NK-92 treated with Interleukin-12 subunit alpha and Interleukin-12 subunit beta, amount 100 ng/mL, for 24 hours (cell line): ENCODE data around the gene EHD1.
A peak's percentile ranks its signal among the peaks of the same experiment; 100 is the strongest.

Experiments
- DNase-seq: peaks from one replicate; lab custom pipeline; 2025; lab: John Stamatoyannopoulos, UW

EHD1 gene

DNA sequence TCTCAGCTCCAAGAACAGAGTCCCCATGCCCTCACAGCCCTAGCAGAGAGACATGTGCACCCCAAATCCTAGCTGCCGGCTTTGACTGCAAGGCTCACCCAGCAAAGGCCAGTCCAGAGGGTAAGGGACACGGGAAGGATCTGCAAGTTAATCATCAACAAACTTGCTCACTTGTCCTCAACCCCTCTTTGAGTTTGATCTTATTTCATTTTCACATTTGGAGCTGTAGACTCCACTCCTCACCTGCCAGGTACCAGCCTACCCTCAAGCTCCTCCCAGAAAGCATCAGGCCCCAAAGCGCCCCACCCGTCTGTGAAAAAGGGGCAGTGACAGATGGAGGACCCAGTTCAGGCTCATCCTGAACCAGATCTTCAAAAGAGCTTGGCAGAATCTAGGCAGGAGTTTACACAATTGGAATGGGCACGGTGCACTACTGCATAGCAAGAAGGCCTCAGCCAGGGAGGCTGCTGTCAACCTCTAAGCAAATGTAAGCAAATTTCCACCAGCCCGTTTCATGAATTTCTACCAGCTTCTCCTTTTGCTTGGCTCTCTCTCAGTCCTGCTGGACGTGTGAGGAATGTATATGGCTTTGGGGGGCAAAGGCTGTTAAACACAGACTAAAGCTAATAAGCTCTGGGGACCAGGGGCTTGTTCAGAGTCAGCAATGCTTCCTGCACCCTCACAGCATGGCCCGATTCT is 5.5 kb downstream of the EHD1 start:
- DNase-seq: no peak

GRCh38 chr11:64871492-64871891 is 6.9 kb downstream of the EHD1 start:
- no peak for DNase-seq

DNA sequence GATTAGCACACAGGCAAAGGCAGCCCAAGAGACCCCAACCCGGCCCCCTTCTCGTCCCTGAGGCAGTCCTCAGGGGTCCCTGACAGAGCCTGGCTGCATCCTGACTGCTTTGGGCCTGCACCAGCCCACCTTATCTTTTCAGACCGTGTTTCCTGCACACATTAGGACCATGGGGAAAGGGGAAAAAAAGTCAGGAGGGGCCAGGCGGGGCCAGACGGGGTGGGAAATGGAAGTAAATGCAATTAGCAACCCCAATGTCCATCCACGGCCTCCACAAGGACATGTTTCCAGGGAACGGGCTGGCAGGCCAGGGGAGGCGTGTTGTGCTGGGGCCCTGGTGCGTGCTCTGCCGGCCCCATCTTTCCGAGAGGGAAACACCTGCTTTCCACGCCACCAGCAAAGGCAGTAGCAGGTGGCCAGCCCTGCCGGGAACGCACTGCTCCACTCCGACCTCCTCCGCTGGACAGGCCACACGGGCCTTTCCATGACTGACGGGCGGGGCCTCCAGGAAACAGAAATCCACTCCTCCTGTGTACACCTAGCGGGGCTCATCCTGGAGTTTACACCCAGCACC is 7.4 kb downstream of the EHD1 start:
- DNase-seq: no peak

DNA sequence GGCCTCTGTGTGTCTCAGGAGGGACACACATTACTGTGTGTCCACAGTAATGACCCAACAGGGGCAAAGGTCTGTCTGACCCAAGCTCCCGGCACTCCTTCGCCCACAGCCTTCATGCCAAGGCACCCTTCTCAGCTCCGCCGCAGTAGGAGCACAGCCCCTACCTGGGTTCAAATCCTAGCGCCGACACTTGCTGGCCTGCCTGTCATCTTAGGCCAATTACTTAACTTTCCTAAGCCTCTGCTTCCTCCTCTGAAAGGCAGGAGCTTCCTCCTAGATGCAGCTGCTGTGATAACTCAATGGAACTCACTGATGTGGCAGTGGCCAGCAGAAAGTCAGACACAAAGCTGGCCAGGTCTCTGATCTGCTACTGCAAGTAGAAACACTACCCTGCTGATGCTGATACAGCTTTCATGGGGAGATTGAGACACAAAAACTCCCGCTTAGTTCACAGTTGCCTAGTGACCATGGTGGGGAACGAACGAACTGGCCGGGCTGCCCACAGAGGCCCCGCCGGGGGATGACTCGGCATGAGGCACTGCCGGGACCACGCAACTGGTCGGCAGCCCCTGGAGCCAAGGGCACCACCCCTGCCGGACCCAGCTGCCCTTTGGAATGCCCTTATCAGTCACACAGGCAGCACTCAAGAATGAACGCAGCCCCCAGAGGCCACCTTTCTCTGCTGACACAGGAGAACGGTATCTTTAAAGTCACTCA is 8.1 kb downstream of the EHD1 start:
- no peak for DNase-seq

- no peak for DNase-seq
Measured at GRCh38 chr11:64869571-64870175, 8.7 kb downstream of the EHD1 start.

DNA sequence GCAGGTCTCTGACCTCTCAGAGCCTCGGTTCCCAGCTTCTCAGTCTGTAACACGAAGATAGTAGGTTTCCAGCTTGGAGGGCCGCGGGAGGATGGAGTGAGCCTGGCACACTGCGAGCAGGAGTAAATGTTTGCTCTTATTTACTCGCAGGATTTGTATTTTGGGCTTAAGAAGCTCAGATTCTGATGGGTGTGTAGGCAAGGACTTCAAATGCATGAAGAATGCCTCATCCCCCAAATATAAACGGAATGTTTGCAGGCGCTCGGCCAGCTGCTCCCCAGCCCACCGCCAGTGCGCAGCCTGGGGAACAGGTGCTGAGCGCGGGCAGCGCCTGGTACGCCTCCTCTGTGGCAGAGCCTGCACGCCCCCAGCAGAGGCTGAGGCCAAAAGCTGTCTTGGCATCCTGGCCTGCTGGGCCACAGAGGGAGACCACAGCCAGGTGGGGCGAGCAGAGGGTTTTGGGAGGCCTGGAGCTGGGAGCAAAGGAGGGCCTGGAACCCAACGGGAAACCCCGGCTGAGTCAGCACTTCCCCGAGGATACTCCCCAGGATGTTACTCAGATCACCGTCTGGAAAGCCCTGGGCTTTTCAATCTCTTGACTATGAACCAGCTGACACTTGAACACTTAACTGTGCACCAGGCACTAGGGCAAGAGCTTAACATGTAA is 9.4 kb downstream of the EHD1 start:
- no peak for DNase-seq

DNA sequence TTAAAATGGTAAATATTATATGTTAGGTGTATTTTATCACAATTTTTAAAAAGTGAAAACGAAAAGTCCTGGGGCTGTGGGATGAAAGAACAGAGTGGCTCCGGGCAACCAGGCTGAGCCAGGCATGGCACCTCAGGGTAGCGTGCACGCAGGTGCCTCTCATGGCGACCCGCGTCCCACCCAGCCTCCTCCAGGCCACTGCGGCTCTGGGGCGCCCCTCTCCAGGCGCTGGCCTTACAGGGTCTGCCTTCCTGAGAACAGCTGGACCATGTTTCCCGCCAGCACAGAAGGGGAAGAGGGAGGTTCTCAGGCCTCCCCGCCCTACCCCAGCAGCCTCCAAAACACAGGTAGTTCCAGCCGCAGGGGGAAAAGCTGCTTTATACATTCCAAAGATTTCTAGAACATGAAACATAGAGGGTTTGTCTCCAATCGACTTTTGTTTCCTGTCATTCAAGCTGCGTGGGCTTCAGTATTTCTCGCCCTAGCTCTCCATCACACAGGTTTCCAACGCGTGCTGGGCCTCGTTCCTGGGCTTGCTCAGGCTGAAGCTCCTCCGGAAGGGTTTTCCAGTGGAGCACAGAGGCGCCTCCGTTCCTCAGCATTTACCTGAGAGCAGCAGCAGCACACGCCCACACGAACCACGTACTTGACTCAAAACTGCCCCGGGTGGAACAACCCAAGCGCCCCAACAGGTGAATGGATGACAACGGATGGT is 10.5 kb downstream of the EHD1 start:
- no peak for DNase-seq

GRCh38 chr11:64866173-64866491 is 12.3 kb downstream of the EHD1 start:
- no peak for DNase-seq

- no peak for DNase-seq
Measured at GRCh38 chr11:64865286-64866172, 12.9 kb downstream of the EHD1 start.

GRCh38 chr11:64864473-64865285 is 13.7 kb downstream of the EHD1 start:
- no peak for DNase-seq

DNA sequence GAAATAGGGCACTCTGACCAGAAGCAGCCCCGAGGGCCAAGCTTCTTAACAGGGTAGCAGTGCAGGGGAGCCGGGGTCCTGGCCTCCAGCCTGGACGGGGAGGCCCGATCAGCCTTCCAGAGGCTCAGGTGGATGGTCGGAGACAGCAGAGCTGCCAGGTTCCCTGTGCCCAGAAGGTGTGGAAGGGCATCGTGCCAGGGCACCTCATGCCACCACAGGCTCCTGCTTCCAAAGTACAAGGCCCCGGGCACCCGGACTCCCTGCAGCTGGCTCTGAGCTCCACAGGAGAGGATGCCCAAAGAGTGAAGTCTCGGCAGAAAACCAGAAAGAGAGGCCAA is 14.3 kb downstream of the EHD1 start:
- no peak for DNase-seq

DNA sequence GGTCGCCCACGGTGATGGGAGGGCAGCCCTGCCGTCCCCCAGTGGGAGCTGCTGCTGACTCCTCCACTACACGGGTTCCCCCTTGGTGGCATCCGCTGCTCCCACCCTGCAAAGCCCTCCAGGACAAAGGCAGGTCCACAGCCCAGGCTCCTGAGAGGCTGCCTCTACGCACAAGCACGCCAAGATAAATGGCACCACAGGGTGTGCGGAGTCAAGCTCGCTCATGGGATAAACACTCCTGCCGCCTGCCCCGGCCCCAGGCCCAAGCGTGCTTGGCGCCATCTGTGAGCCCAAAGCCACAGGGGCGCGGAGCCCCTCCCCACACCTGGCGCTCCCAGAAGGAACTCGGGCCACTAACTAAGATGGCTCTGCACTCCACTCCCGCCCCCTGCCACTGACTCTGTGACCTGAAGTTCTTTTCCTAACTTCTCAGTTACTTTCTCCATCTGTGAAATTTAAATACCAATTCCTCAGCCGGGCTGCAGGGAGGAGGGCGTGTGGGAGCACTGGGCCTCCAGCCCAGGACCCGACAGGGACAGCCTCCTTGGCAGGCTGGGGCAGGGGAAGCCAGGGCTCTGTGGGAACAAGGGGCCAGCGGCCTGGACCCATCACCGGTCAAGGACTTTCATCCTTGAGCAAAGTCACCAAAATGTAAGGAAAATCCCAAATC is 14.9 kb downstream of the EHD1 start:
- DNase-seq: no peak

DNA sequence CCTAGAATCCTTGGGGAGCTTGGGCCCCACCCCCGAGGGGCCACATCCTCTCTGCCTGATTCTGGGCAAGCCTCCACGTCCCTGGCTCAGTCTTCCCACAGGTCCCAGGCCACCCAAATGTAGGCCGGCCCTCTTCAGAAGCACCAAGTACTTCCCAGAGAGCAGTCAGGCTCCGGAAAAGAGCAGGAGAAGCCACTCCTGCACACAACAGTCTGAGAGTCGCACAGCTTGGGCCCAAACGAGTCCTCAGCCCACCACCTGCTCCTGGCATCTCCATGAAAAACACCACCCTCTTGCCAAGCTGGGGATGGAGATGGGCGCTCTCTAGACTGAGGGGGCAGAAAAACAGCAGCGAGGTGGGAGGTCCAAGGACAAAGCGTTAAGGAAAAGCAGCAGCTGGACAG is 15.4 kb downstream of the EHD1 start:
- no peak for DNase-seq

DNA sequence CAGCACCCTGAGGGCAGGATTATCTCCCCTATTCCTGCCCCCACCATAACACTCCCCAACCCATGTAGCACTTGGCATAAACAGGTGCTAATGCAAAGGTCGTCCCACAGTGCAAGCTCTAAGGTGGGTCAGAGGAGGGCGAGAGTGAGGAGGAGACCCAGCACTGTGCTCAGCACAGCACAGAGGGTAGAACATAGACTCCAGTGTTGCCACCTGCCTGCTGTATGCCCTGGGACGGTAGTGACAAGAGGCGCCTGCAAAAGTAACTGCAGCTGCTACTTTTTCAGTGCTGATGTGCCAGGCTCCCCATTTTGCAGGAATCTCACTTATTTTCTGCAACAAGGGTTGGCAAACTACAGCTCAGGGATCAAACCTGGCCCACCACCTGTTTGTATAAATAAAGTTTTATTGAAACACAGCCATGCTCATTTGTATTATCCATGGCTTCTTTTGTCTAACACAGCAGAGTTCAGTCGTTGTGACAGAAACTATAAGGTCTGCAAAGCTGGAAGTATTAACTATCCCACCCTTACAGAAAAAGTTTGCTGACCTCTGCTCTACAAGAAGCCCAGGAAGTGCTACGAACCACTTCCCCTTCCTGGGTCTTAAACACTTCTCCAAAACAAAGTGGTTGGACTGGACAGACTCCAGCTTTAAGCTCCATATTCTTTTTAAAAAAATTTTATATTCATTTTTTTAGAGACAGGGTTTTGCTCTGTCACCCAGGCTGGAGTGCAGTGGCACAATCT is 17.0 kb downstream of the EHD1 start:
- DNase-seq: no peak

GRCh38 chr11:64859542-64860414 is 18.6 kb downstream of the EHD1 start:
- DNase-seq: peak; percentile 50

- DNase-seq: peak; percentile 66
Measured at GRCh38 chr11:64858467-64859263, 19.8 kb downstream of the EHD1 start.

DNA sequence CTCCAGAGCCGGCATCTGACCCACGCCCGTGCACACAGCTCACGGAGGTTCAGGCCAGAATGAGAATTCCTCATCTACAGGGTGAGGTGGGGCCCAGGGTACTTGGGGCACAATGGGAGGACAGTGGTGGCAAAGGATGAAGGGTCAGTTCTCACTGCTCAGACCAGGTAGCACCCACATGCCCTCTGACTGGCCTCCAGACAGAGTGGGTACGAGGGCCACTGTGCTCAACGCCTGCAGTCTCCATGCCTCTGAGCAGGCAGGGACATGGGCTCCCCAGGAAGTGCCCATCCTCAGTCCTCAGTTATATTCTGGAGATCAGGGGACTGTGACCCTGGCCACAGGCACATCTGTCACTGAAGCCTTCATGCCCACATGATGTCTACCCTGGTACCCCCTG is 20.9 kb downstream of the EHD1 start:
- no peak for DNase-seq
